ENCODE measurements around the gene EPB41L3. TPM values are rescaled to one million over a fixed set of nuclear protein-coding genes. Genes with fewer than 3 reads are reported as not detected.

EPB41L3 gene
- total and polyA plus RNA-seq, 4 donors, result 6.5 to 116 (median 43.7) TPM

GRCh38 chr18:5469340-5469739, 74.5 kb downstream of the EPB41L3 start:
- no peak for DNase-seq
- no peaks in the 10 kb centered on the region for H3K9me3 ChIP-seq (ENCODE audit: control insufficient read depth, low read length)
- peak; percentile 37 for ATAC-seq (ENCODE audit: low FRiP score)
- no peaks in the 10 kb centered on the region for H3K4me1 ChIP-seq (ENCODE audit: control insufficient read depth in 1 of 2, insufficient read depth in 2 of 2, low read length in 2 of 2)
- intact Hi-C loops (cut with DNase I), result no loop called here
- H3K36me3 ChIP-seq (ENCODE audit: control insufficient read depth in 1 of 2, insufficient read depth in 2 of 2, low read length in 1 of 2), result no peaks in the 10 kb centered on the region
- 93 to 96% methylated on average over 13 of the region's 13 CpGs for WGBS, 2 donors
- no peak overlapping the region for H3K4me3 ChIP-seq (ENCODE audit: low read length in 2 of 2)
- H3K27me3 ChIP-seq (ENCODE audit: control insufficient read depth in 1 of 2, insufficient read depth in 2 of 2, low read length in 1 of 2), result no peaks in the 10 kb centered on the region
- H3K27ac ChIP-seq (ENCODE audit: low read depth in 1 of 2, low read length in 2 of 2), result no peak overlapping the region

- intact Hi-C loops (cut with DNase I), result no loop called here
- WGBS, 2 donors, result 87 to 92% methylated on average over 9 of the region's 9 CpGs
- Histone ChIP-seq H3K27ac (ENCODE audit: low read depth in 1 of 2, low read length in 2 of 2) (no peak overlapping the region), H3K36me3 (ENCODE audit: control insufficient read depth in 1 of 2, insufficient read depth in 2 of 2, low read length in 1 of 2) (no peaks in the 10 kb centered on the region), H3K9me3 (ENCODE audit: control insufficient read depth, low read length) (no peaks in the 10 kb centered on the region), H3K27me3 (ENCODE audit: control insufficient read depth in 1 of 2, insufficient read depth in 2 of 2, low read length in 1 of 2) (no peaks in the 10 kb centered on the region), H3K4me1 (ENCODE audit: control insufficient read depth in 1 of 2, insufficient read depth in 2 of 2, low read length in 2 of 2) (no peaks in the 10 kb centered on the region), H3K4me3 (ENCODE audit: low read length in 2 of 2) (no peak overlapping the region)
- no peak for ATAC-seq (ENCODE audit: low FRiP score)
- DNase-seq, result no peak
Observed at GRCh38 chr18:5468394-5468793, 75.4 kb downstream of the EPB41L3 start.

- DNase-seq (no peak), ATAC-seq (ENCODE audit: low FRiP score) (no peak)
- Histone ChIP-seq H3K27ac (ENCODE audit: low read depth in 1 of 2, low read length in 2 of 2) (no peak overlapping the region), H3K36me3 (ENCODE audit: control insufficient read depth in 1 of 2, insufficient read depth in 2 of 2, low read length in 1 of 2) (no peaks in the 10 kb centered on the region), H3K4me1 (ENCODE audit: control insufficient read depth in 1 of 2, insufficient read depth in 2 of 2, low read length in 2 of 2) (no peaks in the 10 kb centered on the region), H3K4me3 (ENCODE audit: low read length in 2 of 2) (no peak overlapping the region), H3K9me3 (ENCODE audit: control insufficient read depth, low read length) (no peaks in the 10 kb centered on the region), H3K27me3 (ENCODE audit: control insufficient read depth in 1 of 2, insufficient read depth in 2 of 2, low read length in 1 of 2) (no peaks in the 10 kb centered on the region)
- 90 to 93% methylated on average over 6 of the region's 6 CpGs for WGBS, 2 donors
- intact Hi-C loops (cut with DNase I), result no loop called here
Observed at GRCh38 chr18:5467671-5468070, 76.1 kb downstream of the EPB41L3 start.

DNA sequence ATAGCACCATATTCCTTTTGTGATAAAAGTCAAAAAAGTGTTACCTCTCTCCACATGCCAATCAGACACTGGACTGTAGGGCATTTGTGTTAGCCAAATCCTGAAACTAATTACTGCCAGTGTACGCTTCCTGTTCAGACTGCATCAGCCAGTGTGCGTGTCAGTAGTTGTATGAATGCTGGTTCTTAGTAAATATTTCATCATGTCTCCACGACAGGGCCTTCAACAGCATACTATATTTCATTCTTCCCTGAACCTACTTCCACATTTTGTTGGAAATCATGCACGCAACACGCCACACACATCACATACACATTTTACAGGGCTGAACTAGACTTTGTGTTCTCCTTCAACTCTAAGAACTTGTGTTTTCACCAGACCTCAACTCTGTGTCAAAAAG, 77.5 kb downstream of the EPB41L3 start:
- 56 to 71% methylated on average over 5 of the region's 5 CpGs for WGBS, 2 donors
- Histone ChIP-seq H3K36me3 (ENCODE audit: control insufficient read depth in 1 of 2, insufficient read depth in 2 of 2, low read length in 1 of 2) (no peaks in the 10 kb centered on the region), H3K4me3 (ENCODE audit: low read length in 2 of 2) (no peak overlapping the region), H3K4me1 (ENCODE audit: control insufficient read depth in 1 of 2, insufficient read depth in 2 of 2, low read length in 2 of 2) (no peaks in the 10 kb centered on the region), H3K9me3 (ENCODE audit: control insufficient read depth, low read length) (no peaks in the 10 kb centered on the region), H3K27ac (ENCODE audit: low read depth in 1 of 2, low read length in 2 of 2) (no peak overlapping the region), H3K27me3 (ENCODE audit: control insufficient read depth in 1 of 2, insufficient read depth in 2 of 2, low read length in 1 of 2) (no peaks in the 10 kb centered on the region)
- no peak for DNase-seq
- ATAC-seq (ENCODE audit: low FRiP score), result no peak
- intact Hi-C loops (cut with DNase I), result no loop called here

- H3K9me3 ChIP-seq (ENCODE audit: control insufficient read depth, low read length), result no peaks in the 10 kb centered on the region
- DNase-seq, result no peak
- no peaks in the 10 kb centered on the region for H3K36me3 ChIP-seq (ENCODE audit: control insufficient read depth in 1 of 2, insufficient read depth in 2 of 2, low read length in 1 of 2)
- no peaks in the 10 kb centered on the region for H3K27me3 ChIP-seq (ENCODE audit: control insufficient read depth in 1 of 2, insufficient read depth in 2 of 2, low read length in 1 of 2)
- H3K4me1 ChIP-seq (ENCODE audit: control insufficient read depth in 1 of 2, insufficient read depth in 2 of 2, low read length in 2 of 2), result no peaks in the 10 kb centered on the region
- ATAC-seq (ENCODE audit: low FRiP score), result no peak
- H3K4me3 ChIP-seq (ENCODE audit: low read length in 2 of 2), result no peak overlapping the region
- 58 to 65% methylated on average over 2 of the region's 2 CpGs for WGBS, 2 donors
- no peak overlapping the region for H3K27ac ChIP-seq (ENCODE audit: low read depth in 1 of 2, low read length in 2 of 2)
- intact Hi-C loops (cut with DNase I), result no loop called here
Observed at GRCh38 chr18:5464251-5464650, 79.5 kb downstream of the EPB41L3 start.

- intact Hi-C loops (cut with DNase I), result no loop called here
- Histone ChIP-seq H3K4me1 (ENCODE audit: control insufficient read depth in 1 of 2, insufficient read depth in 2 of 2, low read length in 2 of 2) (no peaks in the 10 kb centered on the region), H3K9me3 (ENCODE audit: control insufficient read depth, low read length) (no peaks in the 10 kb centered on the region), H3K36me3 (ENCODE audit: control insufficient read depth in 1 of 2, insufficient read depth in 2 of 2, low read length in 1 of 2) (no peaks in the 10 kb centered on the region), H3K27me3 (ENCODE audit: control insufficient read depth in 1 of 2, insufficient read depth in 2 of 2, low read length in 1 of 2) (no peaks in the 10 kb centered on the region), H3K27ac (ENCODE audit: low read depth in 1 of 2, low read length in 2 of 2) (no peak overlapping the region), H3K4me3 (ENCODE audit: low read length in 2 of 2) (no peak overlapping the region)
- ATAC-seq (ENCODE audit: low FRiP score) (no peak), DNase-seq (no peak)
- WGBS, 2 donors, result 86 to 91% methylated on average over 8 of the region's 8 CpGs
Observed at GRCh38 chr18:5463831-5464230, 80.0 kb downstream of the EPB41L3 start.

DNA sequence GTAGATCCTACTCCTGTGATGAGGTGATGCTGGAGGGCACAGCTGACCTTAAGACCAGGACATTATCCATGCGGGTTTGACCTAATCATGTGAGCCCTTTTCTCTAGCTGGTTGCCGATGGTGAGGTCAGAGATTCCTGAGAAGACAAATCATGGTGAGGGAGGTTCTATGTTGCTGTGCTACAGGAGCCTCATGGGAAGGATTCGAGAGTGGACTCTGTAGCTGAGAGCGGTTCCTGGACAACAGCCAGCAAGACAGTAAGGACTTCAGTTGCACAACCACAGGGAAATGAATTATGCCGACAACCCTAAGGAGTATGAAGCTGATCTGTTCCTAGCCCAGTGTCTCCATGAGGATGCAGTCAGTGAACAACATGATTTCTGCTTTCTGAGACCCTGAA, 80.4 kb downstream of the EPB41L3 start:
- peak; percentile 75 to 80 for DNase-seq

GRCh38 chr18:5462227-5462626, 81.6 kb downstream of the EPB41L3 start:
- ATAC-seq (ENCODE audit: low FRiP score), result no peak
- Histone ChIP-seq H3K4me3 (ENCODE audit: low read length in 2 of 2) (no peak overlapping the region), H3K36me3 (ENCODE audit: control insufficient read depth in 1 of 2, insufficient read depth in 2 of 2, low read length in 1 of 2) (no peaks in the 10 kb centered on the region), H3K4me1 (ENCODE audit: control insufficient read depth in 1 of 2, insufficient read depth in 2 of 2, low read length in 2 of 2) (no peaks in the 10 kb centered on the region), H3K27me3 (ENCODE audit: control insufficient read depth in 1 of 2, insufficient read depth in 2 of 2, low read length in 1 of 2) (no peaks in the 10 kb centered on the region), H3K9me3 (ENCODE audit: control insufficient read depth, low read length) (no peaks in the 10 kb centered on the region), H3K27ac (ENCODE audit: low read depth in 1 of 2, low read length in 2 of 2) (no peak overlapping the region)
- intact Hi-C loops (cut with DNase I), result no loop called here
- no peak for DNase-seq
- WGBS, 2 donors, result 84 to 89% methylated on average over 4 of the region's 4 CpGs

More for the DNA sequence above, 80.4 kb downstream of the EPB41L3 start:
- Histone ChIP-seq H3K9me3 (ENCODE audit: control insufficient read depth, low read length) (no peaks in the 10 kb centered on the region), H3K4me3 (ENCODE audit: low read length in 2 of 2) (no peak overlapping the region), H3K27me3 (ENCODE audit: control insufficient read depth in 1 of 2, insufficient read depth in 2 of 2, low read length in 1 of 2) (no peaks in the 10 kb centered on the region), H3K36me3 (ENCODE audit: control insufficient read depth in 1 of 2, insufficient read depth in 2 of 2, low read length in 1 of 2) (no peaks in the 10 kb centered on the region), H3K27ac (ENCODE audit: low read depth in 1 of 2, low read length in 2 of 2) (no peak overlapping the region), H3K4me1 (ENCODE audit: control insufficient read depth in 1 of 2, insufficient read depth in 2 of 2, low read length in 2 of 2) (no peaks in the 10 kb centered on the region)
- 55 to 68% methylated on average over 5 of the region's 5 CpGs for WGBS, 2 donors
- ATAC-seq (ENCODE audit: low FRiP score), result peak; percentile 79
- intact Hi-C loops (cut with DNase I), result no loop called here

DNA sequence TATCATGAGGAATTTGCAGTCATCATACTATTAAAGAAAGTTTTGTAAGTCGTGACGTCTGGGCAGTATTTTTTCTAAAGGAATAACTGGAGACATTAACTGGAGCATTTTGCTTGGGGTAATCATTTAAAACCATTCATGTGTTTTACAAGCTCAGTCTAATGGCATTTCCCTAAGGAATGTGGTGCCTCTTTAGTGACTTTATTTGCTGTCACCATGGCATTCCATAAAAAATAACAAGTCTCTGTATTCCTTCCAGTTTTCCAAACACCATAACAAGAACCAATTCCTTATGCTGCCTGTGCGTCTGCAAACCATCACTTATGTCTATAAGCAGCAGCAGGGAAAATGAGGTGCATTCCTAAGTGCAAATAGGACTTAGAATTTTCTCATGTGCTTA, 82.8 kb downstream of the EPB41L3 start:
- no peak overlapping the region for H3K27ac ChIP-seq (ENCODE audit: low read depth in 1 of 2, low read length in 2 of 2)
- no peak overlapping the region for H3K4me3 ChIP-seq (ENCODE audit: low read length in 2 of 2)
- no peaks in the 10 kb centered on the region for H3K9me3 ChIP-seq (ENCODE audit: control insufficient read depth, low read length)
- H3K4me1 ChIP-seq (ENCODE audit: control insufficient read depth in 1 of 2, insufficient read depth in 2 of 2, low read length in 2 of 2), result peaks cover 0 to 1% of the 10 kb centered on the region in 2 donors
- DNase-seq (no peak), ATAC-seq (ENCODE audit: low FRiP score) (no peak)
- intact Hi-C loops (cut with DNase I), result no loop called here
- H3K27me3 ChIP-seq (ENCODE audit: control insufficient read depth in 1 of 2, insufficient read depth in 2 of 2, low read length in 1 of 2), result no peaks in the 10 kb centered on the region
- H3K36me3 ChIP-seq (ENCODE audit: control insufficient read depth in 1 of 2, insufficient read depth in 2 of 2, low read length in 1 of 2), result no peaks in the 10 kb centered on the region
- 14 to 16% methylated on average over 3 of the region's 3 CpGs for WGBS, 2 donors

All from aorta (tissue), 5 donors.